Measurements from ENCODE around the gene MYRF. TPM values are rescaled to one million over a fixed set of nuclear protein-coding genes. Genes with fewer than 3 reads are reported as not detected.

The MYRF gene
- total and polyA plus RNA-seq, 2 of the 4 experiments (the other 2 are of a cell fraction): 1.6 to 10.7 TPM

GRCh38 chr11:61761440-61762222, 9.2 kb downstream of the MYRF start:
- ATAC-seq (ENCODE audit: low read depth): no peak
- in situ Hi-C loops (cut with MboI; ENCODE audit: low sequenced_read_pairs): no loop called here

More at GRCh38 chr11:61761440-61762222, 9.2 kb downstream of the MYRF start:
- no peak overlapping the region for H2BK5ac ChIP-seq (ENCODE audit: low read depth, low read length, poor library complexity, severe bottlenecking)
- no peak overlapping the region for H4K8ac ChIP-seq (ENCODE audit: low read depth in 2 of 2, low read length in 2 of 2)
- no peak for DNase-seq
- H2AFZ ChIP-seq (replicated peaks; ENCODE audit: low read length, poor library complexity): no peak overlapping the region
- POLR2A ChIA-PET (ENCODE audit: unreplicated experiment): no interaction called here
- no peak overlapping the region for H2BK120ac ChIP-seq (ENCODE audit: low read depth, low read length)
- peaks cover 3% of the 10 kb centered on the region for H3K4me1 ChIP-seq (ENCODE audit: control insufficient read depth, insufficient read depth, low read length)
- H3K18ac ChIP-seq (ENCODE audit: low read depth, low read length): no peak overlapping the region
- no peak overlapping the region for H3K27ac ChIP-seq (ENCODE audit: insufficient read depth, low read length)
- WGBS, 2 experiments (ENCODE audit: extremely low coverage in 2 of 2, insufficient read length in 1 of 2): 79% methylated on average over 6 of the region's 11 CpGs; no CpG with 5 or more reads in 1 of the 2 experiments
- H2BK15ac ChIP-seq (ENCODE audit: low read depth, low read length): no peak overlapping the region
- no peak overlapping the region for H2AK5ac ChIP-seq (ENCODE audit: low read depth, low read length)
- no peak overlapping the region for H3K9ac ChIP-seq (ENCODE audit: low read depth, low read length)
- no peak overlapping the region for H3K4me2 ChIP-seq (ENCODE audit: low read depth, low read length)
- H3K79me1 ChIP-seq (ENCODE audit: low read depth in 1 of 2, low read length in 2 of 2): 0 out of 4 replicates have a peak, but pooled peaks cover 0 to 3% of the 10 kb centered on the region in 2 experiments
- CTCF ChIA-PET: no interaction called here
- BruUV-seq (replicated peaks): no TSS peak
- no peak overlapping the region for H3K56ac ChIP-seq (ENCODE audit: extremely low read depth, insufficient read depth, low read length)
- H3K9me3 ChIP-seq (ENCODE audit: control insufficient read depth, insufficient read depth, low read length): no peaks in the 10 kb centered on the region
- dilution Hi-C loops (cut with HindIII; ENCODE audit: low sequenced_read_pairs, unreplicated experiment): no loop called here
- no peak overlapping the region for H3K23ac ChIP-seq (ENCODE audit: low read depth, low read length)
- H3K36me3 ChIP-seq (ENCODE audit: control insufficient read depth, insufficient read depth, low read length): no peaks in the 10 kb centered on the region
- peak overlapping the region; percentile 42 for H2AK9ac ChIP-seq (replicated peaks; ENCODE audit: low read depth, low read length, poor library complexity)
- H3K27me3 ChIP-seq (ENCODE audit: control insufficient read depth, insufficient read depth, low read length): no peaks in the 10 kb centered on the region; the same call in 1 of the 2 replicates
- no peak overlapping the region for H4K5ac ChIP-seq (ENCODE audit: low read depth, low read length)
- intact Hi-C loops (cut with micrococcal nuclease): no loop called here
- no peak overlapping the region for H2BK20ac ChIP-seq (ENCODE audit: low read depth, low read length)
- TF ChIP-seq MAFK (IDR thresholded peaks at IDR 0.05; ENCODE audit: low read depth, low read length): no peak
- TF ChIP-seq MAZ (IDR thresholded peaks at IDR 0.05; ENCODE audit: borderline replicate concordance, low read depth, low read length): no peak
- TF ChIP-seq RAD21 (IDR thresholded peaks at IDR 0.05; ENCODE audit: low read length): no peak
- no peak for TF ChIP-seq POLR2A (IDR thresholded peaks at IDR 0.05; ENCODE audit: low read depth, low read length)
- no peak for TF ChIP-seq CTCF (conservative IDR thresholded peaks at IDR 0.05; ENCODE audit: low read depth, low read length)
- no peak for TF ChIP-seq FOS (IDR thresholded peaks at IDR 0.05; ENCODE audit: low read depth, low read length)
- no peak for TF ChIP-seq CEBPB (IDR thresholded peaks at IDR 0.05; ENCODE audit: low read depth, low read length)
- TF ChIP-seq RCOR1 (IDR thresholded peaks at IDR 0.05; ENCODE audit: insufficient replicate concordance, low read length): no peak
- TF ChIP-seq ELK1 (IDR thresholded peaks at IDR 0.05; ENCODE audit: borderline replicate concordance, low read depth, low read length): no peak
- H3K4ac ChIP-seq (ENCODE audit: low read depth, low read length): no peak overlapping the region
- H3K9me1 ChIP-seq (ENCODE audit: insufficient read depth, low read length): no peaks in the 10 kb centered on the region
- no peak overlapping the region for H4K91ac ChIP-seq (ENCODE audit: insufficient read depth, low read depth, low read length)
- no peak overlapping the region for H3K4me3 ChIP-seq (ENCODE audit: insufficient read depth, low read depth, low read length)
- no peak overlapping the region for H3K14ac ChIP-seq (replicated peaks; ENCODE audit: low read depth, low read length)
- no peaks in the 10 kb centered on the region for H4K20me1 ChIP-seq (ENCODE audit: insufficient read depth, low read length)
